ENCODE results near the gene CCDC148. TPM values are rescaled to one million over a fixed set of nuclear protein-coding genes. Genes with fewer than 3 reads are reported as not detected.

CCDC148 gene
- total RNA-seq, 1 experiment from 2014 or later, result 2.1 TPM

DNA sequence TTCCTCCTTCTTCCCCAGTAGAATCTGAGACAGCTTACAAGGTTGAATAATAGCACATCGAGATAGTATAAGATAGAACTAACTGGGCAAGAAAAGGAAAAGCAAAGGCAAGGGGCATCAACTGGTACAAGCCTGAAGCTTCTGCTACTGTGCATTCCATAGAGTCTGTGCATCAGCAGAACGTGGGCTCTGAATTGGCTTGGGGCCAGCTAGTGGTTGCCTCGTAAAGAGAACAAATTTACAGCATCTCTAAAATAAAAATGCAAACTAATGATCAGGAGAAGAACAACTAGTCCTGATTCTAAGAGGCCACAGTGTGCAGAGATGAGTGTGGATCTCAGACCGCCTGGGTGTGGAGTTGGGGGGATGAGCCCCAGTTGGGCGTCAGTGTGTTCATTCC lies 318.3 kb downstream of the CCDC148 start:
- Mint-ChIP-seq H3K27ac (no peak overlapping the region), H3K36me3 (no peaks in the 10 kb centered on the region), H3K27me3 (ENCODE audit: low read depth) (no peaks in the 10 kb centered on the region), H3K9me3 (no peaks in the 10 kb centered on the region), H3K4me3 (no peak overlapping the region), H3K4me1 (peaks cover 4% of the 10 kb centered on the region)
- ATAC-seq (no peak), DNase-seq (ENCODE audit: low spot score) (no peak)
- ChIA-PET CTCF (interaction anchor here (0.8 kb wide), 1 partner anchor 512 kb away, joined by 3 read pairs; no protein-coding TSS in a partner anchor), POLR2A (no interaction called here)
- TF ChIP-seq TP53 (CRISPR knock-in tag; IDR thresholded peaks at IDR 0.05) (no peak), MXD4 (CRISPR knock-in tag; IDR thresholded peaks at IDR 0.05; ENCODE audit: borderline replicate concordance) (no peak), ZNF423 (CRISPR knock-in tag; IDR thresholded peaks at IDR 0.05) (no peak), ELF4 (CRISPR knock-in tag; IDR thresholded peaks at IDR 0.05; ENCODE audit: low read depth) (no peak), SOX15 (CRISPR knock-in tag; IDR thresholded peaks at IDR 0.05) (no peak), TCF7 (CRISPR knock-in tag; IDR thresholded peaks at IDR 0.05; ENCODE audit: low read depth) (no peak)

DNA sequence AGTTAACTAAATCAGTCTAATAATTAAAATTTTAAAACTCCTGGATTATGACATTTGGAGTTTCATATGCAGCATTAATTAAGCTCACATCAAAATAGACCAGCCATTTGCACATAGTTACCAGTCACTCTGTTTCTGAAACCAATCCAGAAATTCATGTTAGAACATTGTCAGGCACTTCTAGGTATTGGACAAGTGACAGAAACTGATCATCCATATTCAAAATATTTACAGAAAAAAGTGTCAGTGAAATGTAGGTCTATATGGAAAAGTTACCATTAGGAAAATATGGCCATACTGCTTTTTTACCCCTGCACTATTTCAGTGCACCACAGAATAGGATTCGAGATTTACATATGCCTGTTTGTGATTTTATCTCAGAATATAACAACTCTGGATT lies 321.5 kb downstream of the CCDC148 start:
- Mint-ChIP-seq H3K27ac (no peak overlapping the region), H3K27me3 (ENCODE audit: low read depth) (no peaks in the 10 kb centered on the region), H3K4me1 (peaks cover 12% of the 10 kb centered on the region), H3K9me3 (no peaks in the 10 kb centered on the region), H3K4me3 (no peak overlapping the region), H3K36me3 (no peaks in the 10 kb centered on the region)
- TF ChIP-seq ATF3 (CRISPR knock-in tag; conservative IDR thresholded peaks at IDR 0.05) (no peak), CREB1 (CRISPR knock-in tag; IDR thresholded peaks at IDR 0.05) (no peak), ZNF121 (CRISPR knock-in tag; IDR thresholded peaks at IDR 0.05) (no peak), OVOL2 (CRISPR knock-in tag; IDR thresholded peaks at IDR 0.05; ENCODE audit: borderline replicate concordance) (no peak), TEAD1 (CRISPR knock-in tag; IDR thresholded peaks at IDR 0.05) (no peak), ETV6 (CRISPR knock-in tag; IDR thresholded peaks at IDR 0.05) (no peak), ZNF423 (CRISPR knock-in tag; IDR thresholded peaks at IDR 0.05) (no peak), ZNF263 (CRISPR knock-in tag; IDR thresholded peaks at IDR 0.05; ENCODE audit: low read depth) (no peak), ZNF219 (CRISPR knock-in tag; IDR thresholded peaks at IDR 0.05; ENCODE audit: borderline replicate concordance) (no peak), GTF2I (CRISPR knock-in tag; conservative IDR thresholded peaks at IDR 0.05) (no peak), NR2C2 (CRISPR knock-in tag; IDR thresholded peaks at IDR 0.05) (no peak), RELA (CRISPR knock-in tag; IDR thresholded peaks at IDR 0.05; ENCODE audit: borderline replicate concordance) (no peak), NFYB (CRISPR knock-in tag; conservative IDR thresholded peaks at IDR 0.05; ENCODE audit: low read depth) (no peak), MYBL2 (CRISPR knock-in tag; IDR thresholded peaks at IDR 0.05) (no peak), KAT7 (CRISPR knock-in tag; IDR thresholded peaks at IDR 0.05; ENCODE audit: borderline replicate concordance) (no peak), ZBTB21 (CRISPR knock-in tag; IDR thresholded peaks at IDR 0.05; ENCODE audit: borderline replicate concordance) (no peak), ELF4 (CRISPR knock-in tag; IDR thresholded peaks at IDR 0.05; ENCODE audit: low read depth) (no peak)
- TF ChIP-seq, protein P1, sequence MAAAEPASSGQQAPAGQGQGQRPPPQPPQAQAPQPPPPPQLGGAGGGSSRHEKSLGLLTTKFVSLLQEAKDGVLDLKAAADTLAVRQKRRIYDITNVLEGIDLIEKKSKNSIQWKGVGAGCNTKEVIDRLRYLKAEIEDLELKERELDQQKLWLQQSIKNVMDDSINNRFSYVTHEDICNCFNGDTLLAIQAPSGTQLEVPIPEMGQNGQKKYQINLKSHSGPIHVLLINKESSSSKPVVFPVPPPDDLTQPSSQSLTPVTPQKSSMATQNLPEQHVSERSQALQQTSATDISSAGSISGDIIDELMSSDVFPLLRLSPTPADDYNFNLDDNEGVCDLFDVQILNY (CRISPR knock-in tag; IDR thresholded peaks at IDR 0.05), result no peak
- TF ChIP-seq, protein P2, sequence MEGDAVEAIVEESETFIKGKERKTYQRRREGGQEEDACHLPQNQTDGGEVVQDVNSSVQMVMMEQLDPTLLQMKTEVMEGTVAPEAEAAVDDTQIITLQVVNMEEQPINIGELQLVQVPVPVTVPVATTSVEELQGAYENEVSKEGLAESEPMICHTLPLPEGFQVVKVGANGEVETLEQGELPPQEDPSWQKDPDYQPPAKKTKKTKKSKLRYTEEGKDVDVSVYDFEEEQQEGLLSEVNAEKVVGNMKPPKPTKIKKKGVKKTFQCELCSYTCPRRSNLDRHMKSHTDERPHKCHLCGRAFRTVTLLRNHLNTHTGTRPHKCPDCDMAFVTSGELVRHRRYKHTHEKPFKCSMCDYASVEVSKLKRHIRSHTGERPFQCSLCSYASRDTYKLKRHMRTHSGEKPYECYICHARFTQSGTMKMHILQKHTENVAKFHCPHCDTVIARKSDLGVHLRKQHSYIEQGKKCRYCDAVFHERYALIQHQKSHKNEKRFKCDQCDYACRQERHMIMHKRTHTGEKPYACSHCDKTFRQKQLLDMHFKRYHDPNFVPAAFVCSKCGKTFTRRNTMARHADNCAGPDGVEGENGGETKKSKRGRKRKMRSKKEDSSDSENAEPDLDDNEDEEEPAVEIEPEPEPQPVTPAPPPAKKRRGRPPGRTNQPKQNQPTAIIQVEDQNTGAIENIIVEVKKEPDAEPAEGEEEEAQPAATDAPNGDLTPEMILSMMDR (IDR thresholded peaks at IDR 0.05), result no peak
- DNase-seq (ENCODE audit: low spot score), result no peak
- ChIA-PET CTCF (no interaction called here), POLR2A (no interaction called here)
- ATAC-seq, result no peak

GRCh38 chr2:158134655-158135054 lies 321.9 kb downstream of the CCDC148 start:
- Mint-ChIP-seq H3K27ac (no peak overlapping the region), H3K4me1 (peaks cover 9% of the 10 kb centered on the region), H3K27me3 (ENCODE audit: low read depth) (no peaks in the 10 kb centered on the region), H3K9me3 (no peaks in the 10 kb centered on the region), H3K4me3 (no peak overlapping the region), H3K36me3 (no peaks in the 10 kb centered on the region)
- ChIA-PET CTCF (no interaction called here), POLR2A (no interaction called here)
- no peak for DNase-seq (ENCODE audit: low spot score)
- ATAC-seq, result no peak
- TF ChIP-seq NR2C2 (CRISPR knock-in tag; IDR thresholded peaks at IDR 0.05) (no peak), ZBTB43 (CRISPR knock-in tag; IDR thresholded peaks at IDR 0.05) (no peak), ZMAT4 (CRISPR knock-in tag; IDR thresholded peaks at IDR 0.05) (no peak), NR1H2 (CRISPR knock-in tag; IDR thresholded peaks at IDR 0.05) (no peak)
- TF ChIP-seq, protein P3, sequence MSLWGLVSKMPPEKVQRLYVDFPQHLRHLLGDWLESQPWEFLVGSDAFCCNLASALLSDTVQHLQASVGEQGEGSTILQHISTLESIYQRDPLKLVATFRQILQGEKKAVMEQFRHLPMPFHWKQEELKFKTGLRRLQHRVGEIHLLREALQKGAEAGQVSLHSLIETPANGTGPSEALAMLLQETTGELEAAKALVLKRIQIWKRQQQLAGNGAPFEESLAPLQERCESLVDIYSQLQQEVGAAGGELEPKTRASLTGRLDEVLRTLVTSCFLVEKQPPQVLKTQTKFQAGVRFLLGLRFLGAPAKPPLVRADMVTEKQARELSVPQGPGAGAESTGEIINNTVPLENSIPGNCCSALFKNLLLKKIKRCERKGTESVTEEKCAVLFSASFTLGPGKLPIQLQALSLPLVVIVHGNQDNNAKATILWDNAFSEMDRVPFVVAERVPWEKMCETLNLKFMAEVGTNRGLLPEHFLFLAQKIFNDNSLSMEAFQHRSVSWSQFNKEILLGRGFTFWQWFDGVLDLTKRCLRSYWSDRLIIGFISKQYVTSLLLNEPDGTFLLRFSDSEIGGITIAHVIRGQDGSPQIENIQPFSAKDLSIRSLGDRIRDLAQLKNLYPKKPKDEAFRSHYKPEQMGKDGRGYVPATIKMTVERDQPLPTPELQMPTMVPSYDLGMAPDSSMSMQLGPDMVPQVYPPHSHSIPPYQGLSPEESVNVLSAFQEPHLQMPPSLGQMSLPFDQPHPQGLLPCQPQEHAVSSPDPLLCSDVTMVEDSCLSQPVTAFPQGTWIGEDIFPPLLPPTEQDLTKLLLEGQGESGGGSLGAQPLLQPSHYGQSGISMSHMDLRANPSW (CRISPR knock-in tag; conservative IDR thresholded peaks at IDR 0.05; ENCODE audit: low read depth), result no peak
- TF ChIP-seq, protein P4, sequence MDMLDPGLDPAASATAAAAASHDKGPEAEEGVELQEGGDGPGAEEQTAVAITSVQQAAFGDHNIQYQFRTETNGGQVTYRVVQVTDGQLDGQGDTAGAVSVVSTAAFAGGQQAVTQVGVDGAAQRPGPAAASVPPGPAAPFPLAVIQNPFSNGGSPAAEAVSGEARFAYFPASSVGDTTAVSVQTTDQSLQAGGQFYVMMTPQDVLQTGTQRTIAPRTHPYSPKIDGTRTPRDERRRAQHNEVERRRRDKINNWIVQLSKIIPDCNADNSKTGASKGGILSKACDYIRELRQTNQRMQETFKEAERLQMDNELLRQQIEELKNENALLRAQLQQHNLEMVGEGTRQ (CRISPR knock-in tag; IDR thresholded peaks at IDR 0.05), result no peak
